H1 (cell line): ENCODE measurements around the gene TLE1. TPM values are rescaled to one million over a fixed set of nuclear protein-coding genes. Genes with fewer than 3 reads are reported as not detected.

Source experiments
- CTCF ChIA-PET: fragments of 300-600 bp; sonication (Branson Sonifier 250); formaldehyde crosslinking; loops from one replicate; lab custom pipeline; 2021; ENCODE audit not compliant: partially characterized antibody; lab: Charles Lee
- POLR2A ChIA-PET: fragments of 300-600 bp; sonication (Branson Sonifier 250); formaldehyde crosslinking; loops from one replicate; lab custom pipeline; 2021; ENCODE audit warnings: inconsistent platforms; ENCODE audit not compliant: partially characterized antibody; lab: Charles Lee
- DNase-seq, 2 experiments: peaks; one replicate each; pipeline versions ENCODE4 v3.0.0 to v3.0.0-alpha.2; 2010 to 2022; ENCODE audit warnings: low spot score in 2 of 2, low read depth in 1 of 2, mixed read lengths in 1 of 2
- FAIRE-seq: peaks from 2 replicates; lab custom pipeline; 2011; peaks lifted over from hg19 to GRCh38; lab: Jason Lieb, UNC
- H2AFZ ChIP-seq: 2 replicates; pipeline ENCODE4 v1.8.1; 2012; ENCODE audit warnings: low read length, inconsistent platforms
- H2AK5ac ChIP-seq: 2 replicates; pipeline ENCODE4 v1.6.1; 2013; ENCODE audit warnings: low read depth, low read length
- H2BK120ac ChIP-seq: replicated peaks from 2 replicates; pipeline ENCODE3; 2013; ENCODE audit warnings: low read depth, low read length, inconsistent platforms
- H2BK12ac ChIP-seq: 2 replicates; pipeline ENCODE4 v1.6.1; 2013; ENCODE audit warnings: low read depth, low read length
- H2BK15ac ChIP-seq: 2 replicates; pipeline ENCODE4 v1.6.1; 2013; ENCODE audit warnings: low read length
- H2BK20ac ChIP-seq: 2 replicates; pipeline ENCODE4 v1.6.1; 2013; ENCODE audit warnings: low read length
- H2BK5ac ChIP-seq: 2 replicates; pipeline ENCODE4 v1.6.1; 2013; ENCODE audit warnings: low read depth, low read length
- H3K14ac ChIP-seq: 2 replicates; pipeline ENCODE4 v1.6.1; 2013; ENCODE audit warnings: inconsistent platforms; ENCODE audit not compliant: insufficient read length
- H3K18ac ChIP-seq: 2 replicates; pipeline ENCODE4 v1.6.1; 2013; ENCODE audit warnings: low read length; ENCODE audit errors: extremely low read depth
- H3K23ac ChIP-seq: 2 replicates; pipeline ENCODE4 v1.6.1; 2013; ENCODE audit warnings: inconsistent platforms; ENCODE audit not compliant: insufficient read length
- H3K23me2 ChIP-seq: 2 replicates; pipeline ENCODE4 v1.6.1; 2013; ENCODE audit warnings: low read depth, low read length
- H3K27ac ChIP-seq: 2 replicates; pipeline ENCODE4 v1.6.1; 2011; ENCODE audit warnings: low read depth, low read length, inconsistent platforms
- H3K27me3 ChIP-seq, 4 experiments: replicated peaks in 1 of 4; 1 replicate in 1 of 4; 2 replicates in 3 of 4; pipeline versions ENCODE4 v1.6.1 to v1.8.1; 2011 to 2013; ENCODE audit warnings: low read length in 3 of 4, mild to moderate bottlenecking in 3 of 4, inconsistent platforms in 2 of 4, mixed read lengths in 2 of 4, moderate library complexity in 1 of 4; ENCODE audit not compliant: control insufficient read depth in 3 of 4, insufficient read depth in 3 of 4; ENCODE audit errors: extremely low read depth in 1 of 4
- H3K36me3 ChIP-seq, 4 experiments: 2 replicates each; pipeline versions ENCODE4 v1.6.1 to v1.8.1; 2011 to 2013; ENCODE audit warnings: mild to moderate bottlenecking in 4 of 4, low read length in 3 of 4, moderate library complexity in 2 of 4, control low read depth in 1 of 4, inconsistent platforms in 1 of 4; ENCODE audit not compliant: insufficient read depth in 4 of 4, control insufficient read depth in 2 of 4
- H3K4ac ChIP-seq: replicated peaks from 2 replicates; pipeline ENCODE3; 2013; ENCODE audit warnings: low read length, low read depth, mixed read lengths, inconsistent platforms; ENCODE audit not compliant: insufficient read length
- H3K4me1 ChIP-seq, 4 experiments: replicated peaks in 1 of 4; 1 replicate in 1 of 4; 2 replicates in 3 of 4; pipeline versions ENCODE4 v1.6.1 to v1.8.1; 2011 to 2013; ENCODE audit warnings: low read length in 3 of 4, inconsistent platforms in 2 of 4, mixed read lengths in 1 of 4; ENCODE audit not compliant: insufficient read depth in 4 of 4, control insufficient read depth in 3 of 4
- H3K4me2 ChIP-seq, 2 experiments: 2 replicates each; pipeline versions ENCODE4 v1.6.1 to v1.8.1; 2011 to 2013; ENCODE audit warnings: low read depth in 2 of 2, low read length in 2 of 2, control low read depth in 1 of 2, inconsistent platforms in 1 of 2, mild to moderate bottlenecking in 1 of 2; ENCODE audit not compliant: insufficient read depth in 1 of 2
- H3K4me3 ChIP-seq, 4 experiments: fragments of 200-600, 300-600 bp in 1 of 4; sonication (generic), shearing (Covaris generic), sonication (Bioruptor Twin) in 1 of 4; 2 replicates each; pipeline versions ENCODE4 v1.5.1 to v1.8.1; 2011 to 2016; ENCODE audit warnings: low read length in 4 of 4, low read depth in 3 of 4, control low read depth in 2 of 4, inconsistent platforms in 2 of 4, mild to moderate bottlenecking in 2 of 4, mixed read lengths in 1 of 4, moderate library complexity in 1 of 4; ENCODE audit not compliant: insufficient read depth in 2 of 4; ENCODE audit errors: extremely low read depth in 1 of 4
- H3K56ac ChIP-seq: replicated peaks from 2 replicates; pipeline ENCODE3; 2013; ENCODE audit warnings: low read depth, mild to moderate bottlenecking, mixed read lengths, low read length, inconsistent platforms; ENCODE audit not compliant: insufficient read length
- H3K79me1 ChIP-seq: 2 replicates; pipeline ENCODE4 v1.6.1; 2013; ENCODE audit warnings: low read depth, low read length, control low read depth
- H3K79me2 ChIP-seq, 2 experiments: 2 replicates each; pipeline versions ENCODE4 v1.6.1 to v1.8.1; 2012 to 2013; ENCODE audit warnings: low read length in 2 of 2, mild to moderate bottlenecking in 2 of 2, inconsistent platforms in 1 of 2; ENCODE audit not compliant: insufficient read depth in 2 of 2, control insufficient read depth in 1 of 2
- H3K9ac ChIP-seq, 4 experiments: replicated peaks in 1 of 4; 1 replicate in 1 of 4; 2 replicates in 3 of 4; pipeline versions ENCODE4 v1.6.1 to v1.8.1; 2011 to 2013; ENCODE audit warnings: low read depth in 3 of 4, low read length in 3 of 4, control low read depth in 2 of 4, mild to moderate bottlenecking in 2 of 4, moderate library complexity in 2 of 4, inconsistent platforms in 1 of 4; ENCODE audit errors: extremely low read depth in 1 of 4
- H3K9me3 ChIP-seq, 2 experiments: 2 replicates each; pipeline versions ENCODE4 v1.6.1 to v1.8.1; 2012 to 2013; ENCODE audit warnings: mild to moderate bottlenecking in 2 of 2, moderate library complexity in 2 of 2, control low read depth in 1 of 2, inconsistent platforms in 1 of 2, low read depth in 1 of 2, low read length in 1 of 2, mixed read lengths in 1 of 2; ENCODE audit not compliant: insufficient read depth in 2 of 2
- H4K20me1 ChIP-seq, 2 experiments: replicated peaks in 1 of 2; 2 replicates each; pipeline versions ENCODE3 to v1.8.1; 2011 to 2013; ENCODE audit warnings: inconsistent platforms in 2 of 2, low read length in 2 of 2, mild to moderate bottlenecking in 1 of 2; ENCODE audit not compliant: insufficient read depth in 2 of 2, control insufficient read depth in 1 of 2
- H4K5ac ChIP-seq: 2 replicates; pipeline ENCODE4 v1.6.1; 2013; ENCODE audit warnings: low read length, low read depth, mixed read lengths, inconsistent platforms; ENCODE audit not compliant: insufficient read length
- H4K8ac ChIP-seq: 2 replicates; pipeline ENCODE4 v1.8.0; 2013; ENCODE audit warnings: mild to moderate bottlenecking, moderate library complexity, low read length, inconsistent platforms; ENCODE audit not compliant: insufficient read depth; ENCODE audit errors: extremely low read depth
- H4K91ac ChIP-seq: replicated peaks from 2 replicates; pipeline ENCODE3; 2013; ENCODE audit warnings: low read length, mixed read lengths, inconsistent platforms; ENCODE audit not compliant: insufficient read length
- ASH2L ChIP-seq: fragments of 200-600, 300-600 bp; sonication (generic); IDR thresholded peaks from one replicate; pipeline ENCODE4 v1.7.1; 2017; ENCODE audit warnings: low read length
- CBX8 ChIP-seq: fragments of 300-800, 300-1000 bp; sonication (generic); IDR thresholded peaks from 2 replicates; pipeline ENCODE4 v1.7.1; 2016; ENCODE audit warnings: low read depth, low read length, borderline replicate concordance
- CREB1 ChIP-seq: IDR thresholded peaks from 2 replicates; pipeline ENCODE4 v1.6.1; 2012; ENCODE audit warnings: inconsistent platforms
- CTBP2 ChIP-seq: IDR thresholded peaks from 2 replicates; pipeline ENCODE4 v1.7.0; 2011; ENCODE audit warnings: borderline replicate concordance, mild to moderate bottlenecking, moderate library complexity, mixed read lengths, low read length; ENCODE audit not compliant: insufficient read depth, insufficient read length
- RXRA ChIP-seq: IDR thresholded peaks from 2 replicates; pipeline ENCODE4 v1.6.1; 2011; ENCODE audit warnings: low read depth, mild to moderate bottlenecking, low read length, moderate library complexity; ENCODE audit not compliant: insufficient read depth
- WGBS, 2 experiments: shearing (Covaris generic) in 1 of 2; methylation state at CpG; one replicate each; pipeline versions ENCODE4 v1.1.6 to v1.1.7; 2013 to 2015; ENCODE audit warnings: low lambda C conversion rate in 2 of 2, mixed read lengths in 2 of 2, inconsistent platforms in 1 of 2, low coverage in 1 of 2, missing lambda C conversion rate in 1 of 2; ENCODE audit not compliant: insufficient replicate concordance in 2 of 2, insufficient coverage in 1 of 2, insufficient read length in 1 of 2; ENCODE audit errors: extremely low coverage in 1 of 2, missing lambda C conversion rate in 1 of 2; 5-methylcytosine and 5-hydroxymethylcytosine counted together
- polyA plus RNA-seq, 7 experiments: library from polyadenylated mRNA; depleted of rRNA in 3 of 7; stranded (reverse) in 5 of 7; unstranded in 2 of 7; fragments of >200 nt in 5 of 7; fragments of 200-250 nt in 2 of 7; gene quantifications; 1 replicate in 5 of 7; 2 replicates in 1 of 7; 4 replicates in 1 of 7; pipeline versions ENCODE4 v1.2.1 to v1.2.3, GENCODE V29; 2011 to 2013; ENCODE audit warnings: missing spikeins in 2 of 7, mixed read lengths in 2 of 7
- total RNA-seq: library from RNA; stranded (reverse); fragmentation: NEBNext Ultra II Directional; extraction: Animal tissue kit (Norgen Biotek cat#: 25700); gene quantifications from 2 replicates; pipeline ENCODE4 v1.2.1, GENCODE V29; 2021
- TF ChIP-seq, protein P1 (sequence below): IDR thresholded peaks from 2 replicates; pipeline ENCODE4 v1.6.1; 2012; ENCODE audit warnings: low read length, inconsistent platforms

TLE1 gene
- total and polyA plus RNA-seq, 2 of the 8 experiments (the other 6 are each of a cell fraction or from before 2014, with no cell fraction given): 81.8 to 91.6 TPM

GRCh38 chr9:81669866-81670265 lies 19.5 kb downstream of the TLE1 start:
- ChIA-PET CTCF (interaction anchor here (0.8 to 1.0 kb wide), 2 partner anchors 140 to 542 kb away, joined by 3 read pairs; no protein-coding TSS in a partner anchor), POLR2A (interaction anchor here (1.1 to 10.2 kb wide), 2 partner anchors 17 to 32 kb away, joined by 3 to 97 read pairs; partner anchors contain the start of gene TLE1)
- no peak overlapping the region for H2AK5ac ChIP-seq
- FAIRE-seq: no peak
- no peak overlapping the region for H4K5ac ChIP-seq
- H3K9ac ChIP-seq: no peak overlapping the region
- peaks cover 4% of the 10 kb centered on the region for H3K79me1 ChIP-seq
- peaks cover 3 to 21% (median 10%) of the 10 kb centered on the region in 4 experiments for H3K4me1 ChIP-seq
- no peaks in the 10 kb centered on the region for H3K27me3 ChIP-seq
- no peak overlapping the region for H4K8ac ChIP-seq
- no peak overlapping the region for H3K14ac ChIP-seq
- no peak overlapping the region for H2BK20ac ChIP-seq
- peaks cover 0 to 14% of the 10 kb centered on the region in 2 experiments for H4K20me1 ChIP-seq
- H3K4me2 ChIP-seq: no peak overlapping the region
- no peak overlapping the region for H2BK12ac ChIP-seq
- no peak overlapping the region for H3K4ac ChIP-seq
- H3K23ac ChIP-seq: no peak overlapping the region
- H3K79me2 ChIP-seq: peaks cover 10 to 83% of the 10 kb centered on the region in 2 experiments
- H3K27ac ChIP-seq: no peak overlapping the region
- no peak overlapping the region for H3K56ac ChIP-seq
- H3K23me2 ChIP-seq: no peaks in the 10 kb centered on the region
- H3K36me3 ChIP-seq: peaks cover 0 to 20% (median 4%) of the 10 kb centered on the region in 4 experiments; a peak in 3 of 8 replicates
- H4K91ac ChIP-seq: no peak overlapping the region
- DNase-seq: no peak
- no peak for TF ChIP-seq CREB1
- no peak for TF ChIP-seq CBX8
- TF ChIP-seq CTBP2: no peak
- TF ChIP-seq, protein P1, sequence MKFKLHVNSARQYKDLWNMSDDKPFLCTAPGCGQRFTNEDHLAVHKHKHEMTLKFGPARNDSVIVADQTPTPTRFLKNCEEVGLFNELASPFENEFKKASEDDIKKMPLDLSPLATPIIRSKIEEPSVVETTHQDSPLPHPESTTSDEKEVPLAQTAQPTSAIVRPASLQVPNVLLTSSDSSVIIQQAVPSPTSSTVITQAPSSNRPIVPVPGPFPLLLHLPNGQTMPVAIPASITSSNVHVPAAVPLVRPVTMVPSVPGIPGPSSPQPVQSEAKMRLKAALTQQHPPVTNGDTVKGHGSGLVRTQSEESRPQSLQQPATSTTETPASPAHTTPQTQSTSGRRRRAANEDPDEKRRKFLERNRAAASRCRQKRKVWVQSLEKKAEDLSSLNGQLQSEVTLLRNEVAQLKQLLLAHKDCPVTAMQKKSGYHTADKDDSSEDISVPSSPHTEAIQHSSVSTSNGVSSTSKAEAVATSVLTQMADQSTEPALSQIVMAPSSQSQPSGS: no peak
- no peak for TF ChIP-seq ASH2L
- TF ChIP-seq RXRA: no peak
- TF ChIP-seq, all 59 proteins: peak for 0
- H2BK120ac ChIP-seq: no peak overlapping the region
- H2BK5ac ChIP-seq: no peak overlapping the region
- H3K4me3 ChIP-seq: no peak overlapping the region
- H3K9me3 ChIP-seq: no peaks in the 10 kb centered on the region
- no peak overlapping the region for H3K18ac ChIP-seq
- no peak overlapping the region for H2AFZ ChIP-seq
- 90% methylated on average over 6 of the region's 6 CpGs; no CpG with 5 or more reads in 1 of the 2 experiments for WGBS, 2 experiments
- H2BK15ac ChIP-seq: no peak overlapping the region
